HAP-1 (cell line): Measurements from ENCODE around the gene BCL2L1.
A peak's percentile ranks its signal among the peaks of the same experiment; 100 is the strongest.
"Not testable (repeated sequence)": the region's sequence is repeated elsewhere in the genome, so short reads cannot be mapped to it uniquely, and the experiment has no call there.

ENCODE experiments used
- DNase-seq, 2 experiments: peaks; one replicate each; pipeline ENCODE4 v3.0.0-alpha.2; 2016 to 2020; ENCODE audit warnings: low spot score in 2 of 2
- H3K27me3 ChIP-seq: fragments of 250-450 bp; sonication (Bioruptor Pico); 2 replicates; pipeline ENCODE4 v1.5.1; 2020; ENCODE audit warnings: low read depth, mild to moderate bottlenecking, moderate library complexity
- H3K36me3 ChIP-seq: fragments of 250-450 bp; sonication (Bioruptor Pico); replicated peaks from 2 replicates; pipeline ENCODE4 v1.5.1; 2020; ENCODE audit warnings: mild to moderate bottlenecking
- H3K4me1 ChIP-seq: fragments of 250-450 bp; sonication (Bioruptor Pico); 2 replicates; pipeline ENCODE4 v1.5.1; 2020; ENCODE audit warnings: mild to moderate bottlenecking
- H3K4me3 ChIP-seq: fragments of 250-450 bp; sonication (Bioruptor Pico); 2 replicates; pipeline ENCODE4 v1.5.1; 2020; ENCODE audit warnings: mild to moderate bottlenecking, moderate library complexity
- H3K9me3 ChIP-seq: fragments of 250-450 bp; sonication (Bioruptor Pico); 2 replicates; pipeline ENCODE4 v1.5.1; 2020; ENCODE audit warnings: mild to moderate bottlenecking, moderate library complexity
- in situ Hi-C: fragments of 300-500 bp; cut with MboI; formaldehyde crosslinking; loops from 3 replicates; pipeline ENCODE4 v1.14.3; 2020; ENCODE audit warnings: low sequenced_read_pairs, inconsistent platforms, mixed read lengths

Gene BCL2L1

DNA sequence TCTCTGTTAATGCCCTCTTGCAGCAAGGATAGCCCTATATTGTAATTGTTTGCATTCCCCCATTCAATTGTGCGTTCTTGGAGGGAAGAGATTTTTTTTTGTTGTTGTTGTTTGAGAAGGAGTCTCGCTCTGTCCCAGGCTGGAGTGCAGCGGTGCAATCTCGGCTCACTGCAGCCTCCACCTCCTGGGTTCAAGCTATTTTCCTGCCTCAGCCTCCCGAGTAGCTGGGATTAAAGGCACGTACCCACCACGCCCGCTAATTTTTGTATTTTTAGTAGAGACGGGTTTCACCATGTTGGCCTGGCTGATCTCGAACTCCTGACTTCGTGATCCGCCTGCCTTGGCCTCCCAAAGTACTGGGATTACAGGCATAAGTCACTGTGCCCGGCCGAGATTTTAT, 24.4 kb upstream of the BCL2L1 start:
- H3K9me3 ChIP-seq, DNase-seq, H3K27me3 ChIP-seq, H3K4me3 ChIP-seq, in situ Hi-C loops: not testable (repeated sequence)
- H3K36me3 ChIP-seq: peaks cover 83% of the 10 kb centered on the region
- H3K4me1 ChIP-seq: peaks cover 15% of the 10 kb centered on the region

DNA sequence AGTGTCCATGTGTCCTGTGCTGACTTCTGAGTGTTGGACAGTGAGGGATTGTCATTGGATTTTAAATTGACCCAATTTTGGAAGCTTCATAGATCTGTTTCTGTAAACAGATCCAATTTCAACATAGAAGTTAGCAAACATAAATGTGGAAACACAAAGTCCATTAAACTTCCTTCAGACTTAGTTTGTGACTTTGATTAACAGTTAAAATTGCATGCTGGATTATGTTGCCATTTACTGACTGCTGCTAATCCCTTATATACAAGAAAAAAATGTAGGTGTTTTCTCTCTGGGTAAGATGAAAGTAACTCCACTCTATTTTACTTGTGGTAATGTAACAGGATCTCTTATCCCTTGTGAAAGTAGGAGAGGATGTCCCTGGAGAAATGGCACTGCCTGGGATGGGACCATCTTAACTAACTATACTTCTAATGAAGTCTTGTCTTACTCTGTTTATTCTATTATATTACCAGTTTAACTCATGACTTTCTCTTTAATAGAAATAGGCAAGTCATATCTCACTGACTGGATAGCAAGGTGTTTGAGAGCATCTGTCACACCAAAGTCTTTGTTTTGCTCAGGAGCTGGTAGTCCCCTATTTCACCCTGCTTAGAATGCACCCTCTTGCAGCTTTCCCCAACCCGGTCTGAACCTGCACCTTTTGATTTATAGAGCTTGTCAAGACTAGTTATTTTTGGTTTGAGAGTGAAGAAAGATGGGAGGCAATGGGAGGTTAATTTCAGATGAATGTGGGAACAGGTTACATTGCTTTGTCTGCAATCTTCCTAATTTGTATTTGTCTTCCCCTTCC, 23.6 kb upstream of the BCL2L1 start:
- Histone ChIP-seq H3K4me3 (no peak overlapping the region), H3K36me3 (peaks cover 77% of the 10 kb centered on the region), H3K9me3 (no peaks in the 10 kb centered on the region), H3K27me3 (no peaks in the 10 kb centered on the region), H3K4me1 (peaks cover 15% of the 10 kb centered on the region)
- in situ Hi-C loops: no loop called here
- no peak for DNase-seq

DNA sequence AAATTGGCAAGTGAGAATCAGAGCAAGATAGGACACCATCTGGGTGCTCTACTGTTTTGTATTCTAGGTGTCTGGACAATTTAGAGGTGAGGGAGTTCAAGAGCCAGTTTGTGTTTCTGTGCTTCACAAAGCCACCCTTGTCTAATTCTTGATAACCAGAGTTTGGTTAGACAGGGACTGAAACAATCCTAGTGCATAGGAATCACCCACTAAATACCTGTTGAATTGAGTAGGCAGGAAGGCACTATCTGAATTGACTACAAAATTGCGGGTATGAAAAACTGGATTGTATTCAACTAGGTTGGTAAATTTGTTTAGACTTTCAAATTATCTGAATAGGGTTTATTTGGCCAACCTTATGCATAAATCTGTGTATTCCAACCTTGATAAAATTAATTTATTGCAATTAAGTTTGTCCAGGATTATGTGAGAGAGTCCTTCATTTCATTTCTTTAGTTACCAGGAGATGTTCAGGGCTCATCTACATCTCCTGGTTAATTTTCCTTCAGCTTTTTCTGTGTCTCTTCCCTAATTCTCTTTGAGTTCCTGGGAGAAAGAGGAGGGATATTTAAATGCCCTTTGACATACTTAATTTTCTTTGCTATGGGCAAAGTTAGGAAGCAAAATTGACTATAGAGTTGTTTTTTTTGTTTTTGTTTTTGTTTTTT, 18.1 kb upstream of the BCL2L1 start:
- no peak for DNase-seq
- peak overlapping the region; percentile 89 for H3K4me3 ChIP-seq
- H3K36me3 ChIP-seq: peaks cover 34% of the 10 kb centered on the region
- H3K27me3 ChIP-seq: no peaks in the 10 kb centered on the region
- H3K9me3 ChIP-seq: no peaks in the 10 kb centered on the region
- in situ Hi-C loops: no loop called here
- H3K4me1 ChIP-seq: peaks cover 3% of the 10 kb centered on the region

DNA sequence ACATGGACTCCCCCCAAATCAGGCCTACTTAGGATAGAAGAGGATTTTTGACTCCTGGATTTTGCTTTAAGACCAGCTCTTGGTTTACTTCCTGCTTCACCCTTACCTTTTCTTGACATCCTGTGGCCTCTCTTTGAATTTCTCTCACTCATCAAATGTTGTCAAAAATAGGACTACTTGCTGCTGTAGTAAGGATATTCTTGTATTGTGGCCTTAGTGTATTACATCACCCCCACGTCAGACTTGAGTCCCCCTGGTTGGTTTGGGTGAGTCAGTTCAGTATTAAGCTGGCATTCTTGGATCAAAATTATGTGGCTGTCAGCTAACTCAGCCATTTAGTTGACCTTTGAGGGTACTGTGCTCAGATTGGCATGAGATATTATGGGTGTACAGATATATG, 17.5 kb upstream of the BCL2L1 start:
- Histone ChIP-seq H3K9me3 (no peaks in the 10 kb centered on the region), H3K4me1 (no peaks in the 10 kb centered on the region; the same call in none of the 2 replicates), H3K36me3 (peaks cover 28% of the 10 kb centered on the region), H3K27me3 (no peaks in the 10 kb centered on the region), H3K4me3 (peak overlapping the region; percentile 89)
- no peak for DNase-seq
- in situ Hi-C loops: no loop called here

DNA sequence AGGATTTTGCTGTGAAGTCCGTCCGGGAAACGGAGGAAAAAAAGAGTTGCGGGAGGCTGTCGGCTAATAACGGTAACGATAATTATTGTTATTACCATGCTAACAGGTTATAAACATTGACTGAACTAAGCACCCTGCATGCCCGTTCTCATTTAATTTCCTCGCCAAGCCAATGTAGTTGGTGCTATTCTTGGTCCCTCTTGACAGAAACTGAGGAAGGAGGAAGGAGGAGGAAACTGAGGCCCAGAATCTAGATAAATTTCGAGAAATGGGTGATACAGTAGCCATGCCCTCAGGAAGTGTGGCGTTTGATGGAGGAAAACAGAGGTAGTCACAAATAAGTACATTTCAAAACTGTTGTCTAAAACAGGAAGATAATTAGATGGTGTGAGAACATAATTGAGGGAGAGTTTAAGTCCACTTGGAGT, 16.9 kb upstream of the BCL2L1 start:
- H3K9me3 ChIP-seq: no peaks in the 10 kb centered on the region
- peaks cover 22% of the 10 kb centered on the region for H3K36me3 ChIP-seq
- DNase-seq: no peak
- H3K4me1 ChIP-seq: no peaks in the 10 kb centered on the region; the same call in none of the 2 replicates
- in situ Hi-C loops: no loop called here
- H3K27me3 ChIP-seq: no peaks in the 10 kb centered on the region
- H3K4me3 ChIP-seq: peak overlapping the region; percentile 89

DNA sequence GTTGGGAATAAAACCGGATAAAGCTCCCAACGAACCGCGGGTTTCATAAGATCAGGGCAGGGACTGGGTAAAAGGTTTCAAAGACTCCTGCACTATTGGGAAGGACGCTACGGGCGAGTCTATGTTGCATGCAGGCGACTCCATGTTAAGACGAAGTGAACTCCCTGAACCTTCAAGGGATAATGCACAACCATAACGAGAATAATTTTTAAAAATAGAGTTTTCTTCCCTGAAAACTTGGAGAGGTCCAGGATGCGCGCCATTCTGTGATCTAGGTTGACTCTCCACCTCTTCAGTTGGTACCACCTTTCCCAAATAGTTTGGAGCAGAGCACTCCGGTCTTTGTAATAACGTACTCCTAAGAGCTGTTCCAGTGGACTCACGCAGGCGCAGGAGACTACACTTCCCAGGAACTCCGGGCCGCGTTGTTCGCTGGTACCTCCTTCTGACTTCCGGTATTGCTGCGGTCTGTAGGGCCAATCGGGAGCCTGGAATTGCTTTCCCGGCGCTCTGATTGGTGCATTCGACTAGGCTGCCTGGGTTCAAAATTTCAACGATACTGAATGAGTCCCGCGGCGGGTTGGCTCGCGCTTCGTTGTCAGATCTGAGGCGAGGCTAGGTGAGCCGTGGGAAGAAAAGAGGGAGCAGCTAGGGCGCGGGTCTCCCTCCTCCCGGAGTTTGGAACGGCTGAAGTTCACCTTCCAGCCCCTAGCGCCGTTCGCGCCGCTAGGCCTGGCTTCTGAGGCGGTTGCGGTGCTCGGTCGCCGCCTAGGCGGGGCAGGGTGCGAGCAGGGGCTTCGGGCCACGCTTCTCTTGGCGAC, 16.3 kb upstream of the BCL2L1 start, which contains the start of gene TPX2:
TPX2 (plus strand) TSS at position 562 of the 821 bp plus-strand sequence. CDS start 18,187 bp downstream, outside the sequence.
- no peaks in the 10 kb centered on the region for H3K9me3 ChIP-seq
- DNase-seq: peak; percentile 97 to 98
- peak within 1 kb of the TSS; percentile 89 for H3K4me3 ChIP-seq
- H3K36me3 ChIP-seq: peaks cover 17% of the 10 kb centered on the region
- in situ Hi-C loops: no loop called here
- H3K4me1 ChIP-seq: no peaks in the 10 kb centered on the region; the same call in none of the 2 replicates
- no peaks in the 10 kb centered on the region for H3K27me3 ChIP-seq

DNA sequence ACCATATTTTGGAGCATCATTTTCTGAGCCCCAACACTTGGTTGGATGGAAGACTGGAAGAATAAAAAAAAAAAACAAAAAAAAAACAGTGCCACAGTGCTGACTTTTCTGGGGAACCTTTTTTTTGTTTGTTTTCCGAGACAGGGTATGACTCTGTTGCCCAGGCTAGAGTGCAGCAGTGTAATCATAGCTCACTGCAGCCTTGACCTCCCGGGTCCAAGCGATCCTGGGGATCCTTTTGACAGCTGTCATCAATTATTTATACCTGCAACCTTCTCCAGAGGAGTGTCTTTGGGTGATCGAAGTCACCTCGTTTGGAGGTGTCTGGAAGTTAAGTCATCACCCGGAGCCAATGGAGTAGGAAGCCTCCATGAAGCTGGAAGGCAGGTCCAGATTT, 8.7 kb upstream of the BCL2L1 start:
- no peaks in the 10 kb centered on the region for H3K4me1 ChIP-seq
- no peaks in the 10 kb centered on the region for H3K36me3 ChIP-seq
- no peaks in the 10 kb centered on the region for H3K9me3 ChIP-seq
- no peak overlapping the region for H3K4me3 ChIP-seq
- in situ Hi-C loops: no loop called here
- DNase-seq: no peak
- no peaks in the 10 kb centered on the region for H3K27me3 ChIP-seq

DNA sequence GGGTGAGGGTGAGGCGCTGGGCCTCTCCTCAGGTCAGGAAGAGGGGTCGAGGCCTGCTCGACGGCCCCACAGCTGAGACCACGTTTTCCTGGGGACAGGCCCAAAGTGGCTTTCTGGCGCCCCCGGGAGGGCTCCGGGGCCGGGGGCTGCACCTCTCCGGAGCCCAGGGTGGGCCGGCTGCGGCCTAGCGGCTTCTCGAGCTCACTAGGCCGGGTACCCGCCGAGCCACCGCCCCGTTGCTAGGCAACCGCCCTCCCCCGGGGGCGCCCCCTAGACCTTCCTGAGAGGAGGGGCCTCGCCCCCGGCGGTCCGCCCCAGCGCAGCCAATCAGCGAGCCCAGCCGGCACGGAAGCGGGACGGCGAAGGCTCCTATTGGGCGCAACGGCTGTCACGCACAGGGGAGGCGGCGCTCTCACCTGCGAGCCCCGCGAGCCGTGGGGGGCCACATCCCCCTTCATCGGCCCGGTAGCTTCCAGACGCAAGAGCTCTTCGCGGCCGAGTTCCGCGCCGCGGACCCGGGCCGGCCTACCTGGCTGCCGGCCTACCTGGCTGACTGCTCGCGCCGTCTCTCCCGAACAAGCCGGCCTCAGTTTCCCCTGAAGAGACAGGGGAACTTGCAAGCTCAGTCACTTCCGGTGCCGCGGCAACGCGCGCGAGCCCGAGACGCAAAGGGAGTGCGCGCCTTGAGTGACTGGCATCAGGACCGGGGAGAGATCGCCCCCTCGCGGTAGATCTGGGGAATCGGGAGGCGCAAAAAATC, 831 bp upstream of the BCL2L1 start:
- in situ Hi-C loops: loop anchor here (5.0 to 10.0 kb wide), 2 partner anchors 61 to 159 kb away; no protein-coding TSS in a partner anchor
- Histone ChIP-seq H3K4me3 (peak overlapping the region; percentile 91), H3K27me3 (no peaks in the 10 kb centered on the region), H3K36me3 (peaks cover 19% of the 10 kb centered on the region), H3K4me1 (peaks cover 32% of the 10 kb centered on the region), H3K9me3 (no peaks in the 10 kb centered on the region)
- peak; percentile 89 to 99 for DNase-seq

DNA sequence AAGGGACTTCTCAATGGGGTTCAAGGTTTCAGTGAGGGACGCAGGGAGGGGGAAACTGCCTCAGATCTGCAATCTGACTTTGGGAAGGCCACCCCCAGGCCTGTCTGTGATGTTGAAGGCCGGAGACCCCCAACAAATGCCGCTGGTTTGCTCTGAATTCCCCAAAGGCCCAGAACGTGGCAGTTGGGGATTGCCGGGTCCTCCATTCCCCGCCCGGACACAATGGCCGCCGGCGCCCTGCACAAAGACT, 326 bp upstream of the BCL2L1 start:
- Histone ChIP-seq H3K27me3 (no peaks in the 10 kb centered on the region), H3K9me3 (no peaks in the 10 kb centered on the region), H3K36me3 (peaks cover 21% of the 10 kb centered on the region), H3K4me1 (peaks cover 34% of the 10 kb centered on the region), H3K4me3 (peak overlapping the region; percentile 91)
- in situ Hi-C loops: loop anchor here (5.0 to 10.0 kb wide), 2 partner anchors 61 to 158 kb away; no protein-coding TSS in a partner anchor
- no peak for DNase-seq

DNA sequence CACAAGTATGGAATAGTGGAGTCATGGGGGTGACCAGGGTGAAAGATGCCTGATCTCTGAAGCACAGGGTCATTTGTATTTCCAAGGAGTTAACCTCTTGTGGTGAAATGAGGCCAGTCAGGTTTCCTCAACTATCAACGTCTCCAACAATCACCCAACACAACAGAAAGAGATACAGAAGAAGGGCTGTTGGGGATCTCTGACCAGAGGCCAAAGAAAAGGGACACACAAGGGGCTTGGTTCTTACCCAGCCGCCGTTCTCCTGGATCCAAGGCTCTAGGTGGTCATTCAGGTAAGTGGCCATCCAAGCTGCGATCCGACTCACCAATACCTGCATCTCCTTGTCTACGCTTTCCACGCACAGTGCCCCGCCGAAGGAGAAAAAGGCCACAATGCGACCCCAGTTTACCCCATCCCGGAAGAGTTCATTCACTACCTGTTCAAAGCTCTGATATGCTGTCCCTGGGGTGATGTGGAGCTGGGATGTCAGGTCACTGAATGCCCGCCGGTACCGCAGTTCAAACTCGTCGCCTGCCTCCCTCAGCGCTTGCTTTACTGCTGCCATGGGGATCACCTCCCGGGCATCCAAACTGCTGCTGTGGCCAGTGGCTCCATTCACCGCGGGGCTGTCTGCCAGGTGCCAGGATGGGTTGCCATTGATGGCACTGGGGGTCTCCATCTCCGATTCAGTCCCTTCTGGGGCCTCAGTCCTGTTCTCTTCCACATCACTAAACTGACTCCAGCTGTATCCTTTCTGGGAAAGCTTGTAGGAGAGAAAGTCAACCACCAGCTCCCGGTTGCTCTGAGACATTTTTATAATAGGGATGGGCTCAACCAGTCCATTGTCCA, 1.0 kb downstream of the BCL2L1 start:
- peak; percentile 18 to 37 for DNase-seq
- peaks cover 34% of the 10 kb centered on the region for H3K4me1 ChIP-seq
- H3K36me3 ChIP-seq: peaks cover 29% of the 10 kb centered on the region

DNA sequence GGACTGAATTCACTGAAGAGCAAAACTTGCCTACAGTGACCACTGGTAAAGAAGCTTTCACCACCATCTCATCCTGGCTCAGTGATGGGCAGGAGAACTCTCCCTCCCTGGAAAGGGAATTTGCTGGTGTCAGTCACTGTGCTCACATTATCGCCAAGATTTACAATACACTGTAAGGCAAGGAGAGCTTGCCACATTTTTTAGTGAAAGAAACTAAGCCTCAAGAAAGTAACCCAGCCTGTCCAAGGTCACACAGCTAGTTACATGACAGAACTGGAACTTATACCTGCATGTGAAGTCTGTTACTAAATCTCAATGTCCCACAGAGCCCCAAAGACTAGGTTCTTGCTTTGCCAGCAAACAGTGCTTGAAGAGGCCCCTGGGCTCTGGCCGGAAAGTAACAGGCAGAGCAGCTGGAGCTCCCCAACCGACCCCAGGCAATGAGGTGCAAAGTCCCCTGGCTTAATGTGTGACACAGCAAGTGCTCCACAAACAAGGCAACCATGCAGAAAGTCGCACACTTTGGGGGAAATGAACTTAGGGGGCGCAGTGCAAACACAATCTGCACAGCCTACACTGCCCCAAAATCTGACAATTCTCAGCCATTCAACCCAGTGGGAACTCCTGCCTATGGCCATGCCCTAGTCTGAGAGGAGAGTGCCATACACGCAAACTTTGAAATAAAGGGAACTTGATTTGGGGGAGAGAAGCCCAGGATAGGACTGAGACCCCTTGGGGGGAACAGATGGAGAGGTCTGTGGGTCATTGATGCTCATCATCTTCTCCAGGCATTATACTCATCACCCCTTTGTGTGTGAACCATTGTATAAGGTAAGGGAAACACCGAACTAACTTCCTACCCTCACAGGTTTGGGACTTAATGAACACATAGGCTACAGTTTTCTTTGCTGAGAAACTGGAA, 1.9 kb downstream of the BCL2L1 start:
- in situ Hi-C loops: loop anchor here (5.0 to 10.0 kb wide), 2 partner anchors 58 to 156 kb away; no protein-coding TSS in a partner anchor

More for the DNA sequence above, 1.0 kb downstream of the BCL2L1 start:
- H3K27me3 ChIP-seq: no peaks in the 10 kb centered on the region
- in situ Hi-C loops: loop anchor here (5.0 to 10.0 kb wide), 2 partner anchors 59 to 157 kb away; no protein-coding TSS in a partner anchor
- peak overlapping the region; percentile 91 for H3K4me3 ChIP-seq
- H3K9me3 ChIP-seq: no peaks in the 10 kb centered on the region

More for the DNA sequence above, 1.9 kb downstream of the BCL2L1 start:
- Histone ChIP-seq H3K36me3 (peaks cover 29% of the 10 kb centered on the region), H3K9me3 (no peaks in the 10 kb centered on the region), H3K4me3 (peak overlapping the region; percentile 91), H3K4me1 (peaks cover 34% of the 10 kb centered on the region), H3K27me3 (no peaks in the 10 kb centered on the region)
- DNase-seq: peak in 1 of 2 experiments; percentile 35
